HG03469 (cell line): ENCODE measurements around the gene CNTN5.

Experiments
- ATAC-seq: cut with Tn5 transposase; IDR thresholded peaks from one replicate; pipeline ENCODE4 v1.9.1; 2021; ENCODE audit warnings: mild to moderate bottlenecking, moderate library complexity, moderate number of reproducible peaks; ENCODE audit not compliant: unreplicated experiment

CNTN5 gene

DNA sequence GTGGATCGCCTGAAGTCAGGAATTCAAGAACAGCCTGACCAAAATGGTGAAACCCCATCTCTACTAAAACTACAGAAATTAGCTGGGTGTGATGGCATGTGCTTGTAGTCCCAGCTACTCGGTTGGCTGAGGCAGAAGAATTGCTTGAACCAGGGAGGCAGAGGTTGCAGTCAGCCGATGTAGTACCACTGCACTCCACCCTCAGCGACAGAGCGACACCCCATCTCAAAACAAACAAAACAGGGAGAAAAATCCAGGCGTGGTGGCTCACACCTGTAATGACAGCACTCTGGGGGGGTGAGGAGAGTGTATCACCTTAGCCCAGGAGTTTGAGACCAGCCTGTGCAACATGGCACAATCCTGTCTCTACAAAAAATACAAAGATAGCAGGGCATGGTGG is 864.0 kb downstream of the CNTN5 start:
- ATAC-seq, result no peak

DNA sequence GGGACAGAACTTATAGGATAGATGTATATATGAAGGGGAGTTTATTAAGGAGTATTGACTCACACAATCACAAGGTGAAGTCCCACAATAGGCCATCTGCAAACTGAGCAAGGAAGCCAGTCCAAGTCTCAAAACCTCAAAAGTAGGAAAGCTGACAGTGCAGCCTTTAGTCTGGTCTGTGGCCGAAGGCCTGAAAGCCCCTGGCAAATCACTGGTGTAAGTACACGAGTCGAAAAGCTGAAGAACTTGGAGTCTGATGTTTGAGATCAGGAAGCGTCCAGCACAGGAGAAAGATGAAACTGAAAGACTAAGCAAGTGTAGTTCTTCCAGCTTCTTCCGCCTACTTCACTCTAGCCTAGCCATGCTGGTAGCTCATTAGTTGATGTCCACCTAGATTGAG is 866.7 kb downstream of the CNTN5 start:
- ATAC-seq, result no peak

DNA sequence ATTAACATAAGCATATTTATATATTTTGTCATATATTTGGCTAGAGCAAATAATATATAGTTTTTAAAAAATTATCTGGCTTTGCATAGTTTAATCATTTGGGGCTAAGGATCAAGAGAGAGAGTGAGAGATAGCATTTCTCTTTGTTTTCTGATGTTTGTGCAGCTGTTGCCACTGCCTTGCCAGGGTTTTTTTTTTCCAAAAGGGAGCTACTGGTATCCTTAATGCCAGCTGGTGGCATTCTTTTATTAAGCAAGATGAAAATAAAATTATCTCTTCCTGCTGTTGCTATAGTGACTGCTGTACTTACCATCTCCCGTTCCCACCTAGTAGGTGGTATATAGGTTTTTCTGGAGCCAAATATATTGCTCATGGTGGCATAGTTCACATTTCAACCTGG is 873.1 kb downstream of the CNTN5 start:
- ATAC-seq, result no peak

DNA sequence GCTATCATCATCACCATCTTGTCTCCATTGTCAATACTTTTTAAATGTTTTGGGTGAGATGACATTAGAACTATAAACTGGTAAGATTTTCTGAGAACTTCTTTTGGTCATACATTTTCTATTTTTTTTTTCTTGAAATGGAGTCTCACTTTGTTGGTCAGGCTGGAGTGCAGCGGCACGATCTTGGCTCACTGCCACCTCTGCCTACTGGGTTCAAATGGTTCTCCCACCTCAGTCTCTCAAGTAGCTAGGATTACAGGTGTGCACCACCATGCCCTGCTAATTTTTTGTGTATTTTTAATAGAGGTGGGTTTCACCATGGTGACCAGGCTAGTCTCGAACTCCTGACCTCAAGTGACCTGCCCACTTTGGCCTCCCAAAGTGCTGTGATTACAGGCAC is 880.4 kb downstream of the CNTN5 start:
- no peak for ATAC-seq

DNA sequence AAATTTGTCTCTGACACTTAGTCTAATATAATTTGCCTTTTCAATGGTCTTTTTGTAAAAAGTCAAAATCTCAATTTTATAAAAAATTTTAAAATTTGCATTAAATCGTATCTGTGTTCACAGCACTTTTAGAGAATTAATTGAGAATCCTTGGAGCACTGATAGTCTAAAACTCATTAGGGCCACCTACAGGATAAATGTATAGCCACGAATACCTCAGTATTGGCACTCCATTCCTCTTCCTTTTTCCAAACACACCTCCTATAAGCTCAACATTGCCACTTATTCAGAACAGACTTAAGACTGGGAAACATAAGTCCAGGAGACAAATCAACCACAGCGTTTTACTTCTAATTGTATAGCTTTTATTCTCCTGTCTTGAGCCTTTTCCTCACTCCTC is 890.4 kb downstream of the CNTN5 start:
- no peak for ATAC-seq

DNA sequence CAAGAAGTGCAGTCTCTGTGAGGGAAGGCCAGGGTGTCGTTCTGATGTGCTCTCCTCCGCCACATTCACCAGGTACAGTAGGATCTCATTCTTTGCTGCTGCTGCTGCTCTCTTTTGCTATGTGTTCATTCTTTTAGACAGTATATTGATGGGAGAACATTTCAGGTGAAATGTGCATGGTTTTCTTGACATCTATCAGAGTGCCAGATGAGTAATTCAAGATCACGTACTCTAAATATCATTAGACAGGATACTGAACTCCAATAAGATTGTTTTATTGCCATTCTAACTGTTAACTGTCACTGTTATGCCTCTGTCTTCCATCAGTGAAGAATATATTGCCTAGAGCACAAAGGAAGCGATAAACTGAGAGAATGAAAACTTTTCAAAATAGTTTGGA is 895.3 kb downstream of the CNTN5 start:
- ATAC-seq, result no peak

DNA sequence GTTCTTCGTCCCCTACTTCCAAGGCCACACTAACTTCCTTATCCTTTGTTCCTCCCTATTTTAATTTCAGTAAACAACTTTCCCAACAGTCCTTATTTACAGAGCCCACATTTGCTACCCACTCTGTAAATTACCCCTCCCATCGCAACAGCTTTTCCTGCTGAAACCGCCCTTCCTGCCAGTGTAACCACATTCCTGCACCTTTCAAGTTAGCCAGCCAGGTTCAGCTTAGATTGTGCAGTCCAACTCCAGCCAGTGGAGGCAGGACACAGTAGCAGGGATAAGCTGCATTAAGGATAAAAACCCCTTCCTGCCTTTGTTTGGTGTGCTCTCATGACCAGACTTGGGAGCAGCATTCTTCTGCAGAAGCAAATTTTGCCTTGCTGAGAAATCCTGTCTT is 898.0 kb downstream of the CNTN5 start:
- ATAC-seq, result no peak

DNA sequence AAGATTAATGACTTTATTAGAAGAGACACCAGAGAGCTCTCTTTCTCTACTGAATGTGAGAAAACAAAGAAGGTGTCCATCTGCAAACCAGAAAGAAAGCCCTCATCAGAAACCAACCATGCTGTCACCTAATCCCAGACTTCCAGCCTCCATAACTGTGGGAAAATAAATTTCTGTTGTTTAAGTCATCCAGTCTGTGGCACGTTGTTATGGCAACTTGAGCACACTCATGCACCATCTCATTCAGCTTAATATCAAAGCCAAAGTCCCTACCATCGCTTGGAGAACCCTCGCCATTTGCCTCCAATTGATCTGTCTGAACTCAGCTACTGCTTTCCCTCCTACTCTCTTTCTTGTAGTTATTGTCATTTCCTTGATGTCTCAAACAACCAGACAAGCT is 900.2 kb downstream of the CNTN5 start:
- ATAC-seq, result no peak

DNA sequence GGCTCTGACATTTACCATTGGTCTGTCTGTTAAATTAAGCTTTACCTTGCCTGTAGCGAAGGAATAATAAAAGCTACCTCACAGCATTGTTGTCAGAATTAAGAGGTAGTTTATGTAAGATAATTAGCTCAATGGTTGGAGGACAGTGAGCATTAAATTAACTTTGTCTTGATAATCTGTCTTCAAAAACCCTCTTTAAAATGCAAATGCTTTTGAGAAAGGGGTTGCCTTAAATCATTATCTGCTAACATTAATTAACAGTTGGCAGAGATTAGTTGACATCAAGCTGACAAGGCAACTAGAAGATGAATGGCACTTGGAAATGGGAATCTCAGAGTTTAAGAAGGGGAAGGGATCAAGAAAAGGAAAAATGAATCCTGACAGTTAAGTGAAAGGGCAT is 905.2 kb downstream of the CNTN5 start:
- ATAC-seq, result no peak

DNA sequence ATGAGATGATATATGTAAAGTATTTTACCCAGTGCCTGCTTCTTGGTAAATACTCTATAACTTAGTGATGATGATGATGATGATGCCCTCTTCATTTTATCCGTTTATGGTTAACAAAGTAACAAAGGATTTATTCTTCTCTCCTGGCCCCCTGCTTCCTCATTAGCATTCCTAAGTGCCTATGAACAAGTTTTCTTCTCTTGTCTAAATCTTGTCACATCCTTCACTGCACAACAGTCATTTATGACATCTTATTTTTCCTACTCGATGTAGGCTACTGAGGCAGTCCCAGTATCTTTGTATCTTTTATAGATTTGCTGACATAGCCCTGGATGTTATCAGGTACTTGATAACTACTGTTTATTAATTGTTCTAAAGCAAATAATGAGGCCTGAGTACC is 911.9 kb downstream of the CNTN5 start:
- no peak for ATAC-seq

DNA sequence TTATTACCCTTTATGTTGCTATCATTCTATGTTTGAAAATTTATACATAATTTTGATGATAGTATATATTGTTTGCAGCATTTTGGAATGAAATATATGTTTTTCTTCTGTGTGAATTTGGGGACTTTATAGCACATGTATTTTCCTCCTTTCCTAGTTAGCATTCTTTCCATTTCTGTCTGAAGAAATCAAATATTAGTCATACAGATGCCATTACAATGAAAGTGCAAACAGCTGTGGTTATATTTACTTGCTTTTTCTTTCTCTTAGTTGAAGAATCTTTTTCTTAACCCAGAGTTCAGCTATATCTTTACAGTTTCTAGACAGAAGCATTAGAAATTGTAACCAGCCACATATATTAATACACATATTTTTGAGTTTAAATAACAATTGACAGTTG is 913.3 kb downstream of the CNTN5 start:
- no peak for ATAC-seq

DNA sequence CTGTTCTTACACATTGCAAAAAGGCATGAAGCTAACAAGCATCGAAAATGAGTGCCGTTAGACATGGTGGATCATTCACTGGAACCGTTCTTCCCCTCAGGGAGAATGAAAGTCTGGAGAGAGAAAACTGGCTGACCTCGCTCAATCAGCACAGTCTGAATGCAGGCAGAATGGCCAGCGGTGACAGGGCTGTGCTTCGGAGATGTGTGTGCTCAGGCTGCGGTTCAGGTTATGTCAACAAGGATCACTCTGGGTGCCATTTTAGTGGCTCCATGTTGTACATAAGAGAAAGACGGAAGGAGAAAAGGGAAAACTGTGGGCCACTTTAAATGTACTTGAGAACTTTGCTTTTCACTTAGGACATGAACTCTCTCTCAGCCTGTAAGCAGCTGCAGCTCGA is 916.6 kb downstream of the CNTN5 start:
- ATAC-seq, result no peak

DNA sequence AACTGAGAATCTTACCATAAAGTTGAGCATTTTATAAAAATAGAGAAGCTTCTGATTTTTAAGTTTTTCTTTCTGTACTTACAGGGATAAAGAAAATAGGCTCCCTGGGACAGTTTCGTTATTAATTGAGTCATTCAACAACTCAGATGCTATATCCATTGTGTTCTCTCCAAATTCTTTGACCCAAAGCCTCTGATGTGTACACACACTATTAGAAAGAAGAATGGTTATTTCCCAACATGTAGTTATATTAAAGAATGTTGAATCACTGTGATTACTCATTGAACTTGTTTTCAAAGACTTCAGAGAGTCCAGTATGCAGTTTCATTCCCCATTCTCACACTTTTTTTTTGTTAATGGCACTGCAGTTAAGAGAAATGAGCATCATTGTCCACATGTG is 932.1 kb downstream of the CNTN5 start:
- no peak for ATAC-seq

DNA sequence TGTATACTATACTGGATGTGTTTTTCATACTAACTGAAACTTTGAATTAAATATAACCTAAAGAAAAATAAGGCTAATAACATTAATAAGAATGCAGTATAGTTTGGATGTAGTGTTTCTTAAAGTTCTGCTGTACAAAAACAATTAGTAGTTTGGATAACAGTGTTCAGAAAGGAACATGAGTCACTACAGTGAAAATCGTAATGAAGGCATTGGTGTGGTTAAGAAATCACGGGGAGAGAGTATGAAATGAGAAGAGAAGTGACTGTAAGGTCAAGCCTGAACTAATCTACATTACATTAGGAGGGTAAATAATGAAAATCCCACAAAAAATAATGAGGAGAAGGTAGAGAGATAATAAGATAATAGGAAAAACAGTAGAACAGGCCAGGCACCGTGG is 939.8 kb downstream of the CNTN5 start:
- no peak for ATAC-seq

DNA sequence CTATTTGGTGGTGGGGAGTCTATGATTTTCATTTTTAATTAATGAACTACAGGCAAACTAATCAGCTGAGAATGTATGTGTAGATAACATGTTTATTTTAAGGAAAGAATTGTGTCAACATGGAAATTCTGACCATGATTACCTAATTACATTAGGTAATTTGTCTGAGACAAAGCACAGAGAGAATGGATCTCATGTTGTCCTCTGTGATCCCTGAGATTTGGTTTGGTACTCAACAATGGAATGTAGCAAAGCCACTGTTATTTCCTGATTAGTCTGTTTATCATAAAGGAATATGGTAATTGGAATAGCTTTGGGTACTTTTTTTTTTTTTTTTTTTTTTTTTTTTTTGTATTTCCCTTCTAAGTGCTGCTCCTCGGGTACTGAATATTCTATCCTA is 947.6 kb downstream of the CNTN5 start:
- no peak for ATAC-seq

DNA sequence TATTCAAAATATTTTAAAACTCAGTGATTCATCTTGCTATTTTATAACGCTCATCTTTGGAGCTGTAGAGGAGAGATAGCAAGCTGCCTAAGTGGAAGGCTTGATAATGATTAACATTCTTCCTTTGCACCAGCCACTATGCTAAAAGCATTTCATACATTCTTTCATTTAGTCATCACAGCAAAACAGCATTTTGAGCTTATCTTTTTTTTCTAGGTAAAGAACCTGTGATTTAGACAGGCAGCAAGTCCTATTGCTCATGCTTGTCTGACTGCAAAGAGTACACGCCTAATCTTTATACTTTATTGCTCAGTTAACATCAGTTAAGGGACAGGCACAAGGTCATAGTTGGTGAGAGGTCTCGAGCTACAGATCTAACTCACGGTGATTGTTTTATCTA is 953.2 kb downstream of the CNTN5 start:
- ATAC-seq, result no peak

DNA sequence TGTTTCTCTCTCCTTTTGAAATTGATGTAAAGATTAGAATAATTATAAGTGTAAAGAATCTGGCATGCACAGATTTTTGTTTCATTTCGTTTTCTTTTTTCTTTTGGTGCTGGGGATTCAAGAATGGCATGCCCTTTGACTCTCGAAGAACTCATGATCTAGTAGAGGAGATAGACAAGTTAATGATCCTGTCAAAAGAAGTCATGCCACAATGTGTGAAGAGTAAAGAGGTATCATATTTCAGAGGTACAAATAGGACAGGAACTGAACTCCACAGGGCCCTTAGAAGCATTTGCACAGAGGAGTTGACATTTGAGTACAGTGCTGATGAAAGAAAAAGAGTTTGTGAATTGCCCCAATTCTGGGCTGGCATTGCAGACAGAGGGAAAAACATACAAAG is 958.3 kb downstream of the CNTN5 start:
- no peak for ATAC-seq

DNA sequence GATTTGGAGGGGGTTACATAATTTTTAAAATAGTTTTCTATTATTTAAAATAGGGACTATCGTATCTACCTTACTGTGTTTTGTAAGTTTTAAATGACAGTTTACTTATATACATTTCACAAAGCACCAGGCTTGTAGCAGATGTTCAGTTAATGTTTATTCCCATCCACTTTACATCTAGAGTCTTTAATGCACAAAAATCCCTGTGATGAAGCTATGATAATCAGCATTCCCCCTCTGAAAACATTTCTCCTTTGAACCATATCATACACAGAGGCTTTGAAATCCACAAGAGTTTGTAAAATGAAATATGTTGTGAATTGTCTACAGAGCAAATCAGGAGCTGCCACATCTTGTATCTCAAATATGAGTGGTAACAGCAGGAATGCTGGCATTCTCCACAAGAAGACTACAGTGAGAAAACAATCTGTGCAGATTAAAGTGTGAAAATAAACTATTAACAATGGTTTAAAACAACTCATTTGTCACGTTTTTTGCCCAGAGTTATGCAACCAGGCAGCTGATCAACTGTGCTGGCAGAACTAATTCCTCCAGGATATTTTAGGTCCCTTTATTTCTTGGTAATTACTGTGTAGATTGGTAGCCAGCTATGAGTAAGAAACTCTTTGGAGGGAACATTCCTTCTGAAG is 967.2 kb downstream of the CNTN5 start:
- ATAC-seq, result no peak

DNA sequence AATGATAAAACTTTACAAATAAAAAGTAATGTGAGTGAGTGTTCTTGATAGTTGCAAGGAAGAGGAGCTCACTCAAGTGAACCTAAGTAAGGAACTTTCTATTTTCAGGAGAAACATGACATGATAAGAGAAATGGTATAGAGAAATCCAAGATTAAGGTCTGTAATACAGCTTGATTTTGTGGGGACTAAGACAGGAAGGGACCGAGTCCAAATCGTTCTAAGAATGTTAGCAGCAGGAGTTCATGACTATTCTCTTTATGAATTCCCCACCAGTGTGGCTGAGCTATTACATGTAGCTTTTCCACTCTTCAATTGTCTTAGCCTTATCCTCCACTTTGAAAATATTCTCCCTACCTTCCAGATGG is 967.7 kb downstream of the CNTN5 start:
- no peak for ATAC-seq

DNA sequence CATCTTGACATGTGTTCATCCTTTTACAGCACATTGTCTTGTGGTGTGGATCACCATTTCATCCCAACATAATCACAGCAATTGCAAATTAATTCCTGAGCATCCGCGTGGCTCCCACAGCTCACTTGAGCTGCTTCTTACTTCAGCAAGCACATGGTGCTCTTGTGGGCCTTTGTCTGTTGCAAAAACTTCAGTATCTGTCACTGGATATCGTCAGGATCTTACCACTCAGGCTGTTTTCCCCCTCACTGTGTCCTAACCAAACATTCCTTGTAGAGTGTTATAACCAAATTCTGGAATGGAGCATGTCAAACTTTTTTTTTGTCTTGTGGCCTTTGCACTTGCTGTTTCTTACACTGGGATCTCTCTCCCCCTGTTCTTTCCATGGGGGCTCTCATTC is 983.2 kb downstream of the CNTN5 start:
- no peak for ATAC-seq

DNA sequence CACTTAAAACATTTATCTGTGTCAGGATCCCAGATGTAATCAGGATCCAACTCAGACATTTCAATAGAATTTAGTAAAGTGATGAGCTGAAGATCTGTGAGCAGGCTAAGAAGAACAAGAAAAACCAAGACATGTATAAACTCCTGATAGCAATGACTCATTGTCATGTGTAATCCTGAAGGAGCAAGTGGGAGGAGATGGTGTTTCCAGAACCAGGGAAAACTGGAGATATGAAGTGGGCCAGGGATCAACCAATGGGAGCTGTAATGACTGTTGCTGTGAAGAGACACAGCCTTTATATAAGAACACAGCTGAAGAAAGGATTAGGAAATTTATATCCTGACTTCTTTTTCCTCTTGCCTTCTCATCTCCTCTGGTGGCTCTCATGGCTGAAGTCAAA is 983.8 kb downstream of the CNTN5 start:
- ATAC-seq, result no peak

DNA sequence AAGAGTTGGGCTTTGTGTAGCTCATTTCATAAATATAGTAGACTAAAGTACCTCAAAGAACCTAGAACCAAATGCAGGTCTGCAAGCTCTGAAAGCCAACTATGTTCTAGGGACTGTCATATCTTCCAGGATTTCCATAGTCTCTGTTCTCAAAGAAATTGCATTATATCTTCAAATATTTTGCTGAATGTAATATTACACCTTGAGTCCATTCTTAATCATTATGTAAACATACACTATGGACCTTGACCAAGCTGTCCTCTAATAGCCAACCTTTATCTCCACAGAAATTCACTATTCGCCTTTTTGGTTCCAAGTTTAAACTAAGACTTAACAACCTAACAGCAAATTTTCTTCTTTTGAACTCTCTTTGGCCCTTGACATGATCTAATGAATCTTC is 987.7 kb downstream of the CNTN5 start:
- no peak for ATAC-seq

DNA sequence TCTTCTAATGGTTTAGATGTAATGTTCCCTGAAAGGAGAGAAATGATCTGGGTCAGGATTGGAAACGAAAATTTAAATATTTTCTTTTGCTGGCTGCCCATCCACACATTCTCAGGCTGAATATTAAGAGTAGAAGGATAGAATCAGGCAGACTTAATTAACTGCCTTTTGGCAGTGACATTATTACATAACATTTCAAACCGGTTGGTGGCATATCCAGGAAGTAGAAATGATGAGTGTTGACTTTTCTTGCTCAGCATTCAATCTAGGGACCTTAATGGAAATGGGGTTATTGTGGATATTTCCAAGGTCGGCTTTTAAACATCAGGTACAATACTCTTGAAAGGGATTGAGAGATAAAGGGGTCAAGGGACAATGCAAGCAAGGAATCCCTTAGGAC is 989.0 kb downstream of the CNTN5 start:
- ATAC-seq, result no peak

DNA sequence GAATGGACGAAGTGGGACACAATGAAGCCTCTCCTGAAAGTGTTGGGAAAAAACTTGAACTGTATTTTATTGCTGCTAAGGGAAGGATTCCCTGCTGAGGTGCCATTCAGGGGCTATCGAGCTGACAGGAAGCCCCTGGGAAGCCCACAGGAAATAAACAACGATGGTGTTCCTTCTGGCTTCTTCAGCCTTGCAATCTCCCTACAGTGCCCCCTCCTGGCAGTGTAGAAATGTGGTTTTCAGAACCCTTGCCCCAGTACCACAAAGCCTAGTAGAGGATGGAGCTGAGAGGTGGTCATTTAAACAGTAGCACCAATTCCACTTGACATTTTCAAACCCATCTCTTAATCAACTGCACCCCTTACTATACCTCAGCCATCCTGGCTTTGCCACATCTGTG is 989.6 kb downstream of the CNTN5 start:
- ATAC-seq, result no peak
